Measurements from ENCODE around the gene GALM.
"Not testable (repeated sequence)": the region's sequence is repeated elsewhere in the genome, so short reads cannot be mapped to it uniquely, and the experiment has no call there.

GALM gene

DNA sequence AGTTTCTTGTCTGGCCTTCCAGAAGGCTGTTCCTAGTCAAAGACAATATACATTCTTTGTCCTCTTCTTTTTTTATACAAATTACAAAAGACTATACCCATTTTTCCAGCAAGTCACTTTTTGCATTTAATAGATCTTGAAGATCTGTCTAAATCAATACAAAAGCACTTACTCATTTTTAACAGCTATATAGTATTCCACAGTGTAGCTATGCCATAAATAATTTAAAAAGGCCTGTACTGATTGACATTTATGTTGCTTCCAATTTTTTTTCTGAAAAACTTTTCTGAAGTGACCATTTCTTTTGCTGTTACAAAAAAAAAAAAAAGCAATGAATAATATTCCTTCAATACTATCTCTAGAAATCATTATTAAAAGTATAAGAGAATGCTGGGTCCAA lies 32.9 kb upstream of the GALM start:
- no peaks in the 10 kb centered on the region for H3K27me3 ChIP-seq (ENCODE audit: insufficient read depth, low read length)

DNA sequence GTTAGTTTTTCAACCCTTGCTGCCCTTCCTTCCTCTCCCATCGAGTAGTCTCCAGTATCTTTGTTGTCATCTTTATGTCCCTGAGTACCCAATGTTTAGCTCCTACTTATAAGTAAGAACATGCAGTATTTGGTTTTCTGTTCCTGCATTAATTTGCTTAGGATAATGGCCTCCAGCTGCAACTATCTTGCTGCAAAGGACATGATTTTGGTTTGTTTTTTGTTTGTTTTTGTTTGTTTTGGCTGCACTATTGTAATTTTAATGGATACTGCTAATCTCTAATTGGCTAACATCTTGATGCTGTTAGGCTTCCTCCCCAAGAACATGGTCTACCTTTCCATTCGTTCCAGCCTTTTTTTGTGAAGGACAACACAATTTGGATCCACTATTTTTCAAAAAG lies 32.0 kb upstream of the GALM start:
- Histone ChIP-seq H3K36me3 (ENCODE audit: insufficient read depth, low read length) (no peaks in the 10 kb centered on the region), H3K27me3 (ENCODE audit: insufficient read depth, low read length) (no peaks in the 10 kb centered on the region), H3K9me3 (ENCODE audit: insufficient read depth, low read depth, low read length) (peaks cover 4% of the 10 kb centered on the region; the same call in 1 of the 2 replicates), H3K4me3 (ENCODE audit: low read length) (no peak overlapping the region), H3K4me1 (ENCODE audit: insufficient read depth, low read length) (no peaks in the 10 kb centered on the region), H3K27ac (ENCODE audit: low read depth, low read length) (no peak overlapping the region), H3K9ac (ENCODE audit: low read depth, low read length) (no peak overlapping the region)
- 69% methylated on average over 2 of the region's 2 CpGs for WGBS

More for the DNA sequence above, 32.9 kb upstream of the GALM start:
- Histone ChIP-seq H3K4me3 (ENCODE audit: low read length) (no peak overlapping the region), H3K27ac (ENCODE audit: low read depth, low read length) (no peak overlapping the region), H3K36me3 (ENCODE audit: insufficient read depth, low read length) (no peaks in the 10 kb centered on the region), H3K4me1 (ENCODE audit: insufficient read depth, low read length) (no peaks in the 10 kb centered on the region), H3K9ac (ENCODE audit: low read depth, low read length) (no peak overlapping the region), H3K9me3 (ENCODE audit: insufficient read depth, low read depth, low read length) (peaks cover 4% of the 10 kb centered on the region; the same call in 1 of the 2 replicates)

DNA sequence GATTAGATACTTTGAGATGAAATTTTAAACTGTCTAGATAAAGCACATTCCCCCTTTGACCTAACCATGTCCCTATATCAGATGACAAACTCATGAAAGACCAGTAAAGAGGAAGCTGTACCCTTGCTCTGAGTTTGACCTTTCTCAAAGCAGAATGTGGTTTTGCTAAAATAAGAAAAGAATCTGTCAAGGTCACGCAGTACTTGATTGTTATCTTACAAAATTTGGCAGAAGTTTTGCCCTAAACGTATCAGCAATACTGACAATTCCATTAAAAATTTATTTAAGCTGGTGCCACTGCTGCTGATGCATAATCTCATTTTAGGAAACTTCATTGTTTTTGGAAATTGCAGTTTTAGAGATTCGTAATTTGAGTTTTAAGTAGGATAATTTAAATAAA lies 31.2 kb upstream of the GALM start:
- no peak overlapping the region for H3K9ac ChIP-seq (ENCODE audit: low read depth, low read length)
- no peak overlapping the region for H3K27ac ChIP-seq (ENCODE audit: low read depth, low read length)
- 95% methylated on average over 3 of the region's 3 CpGs for WGBS
- H3K4me1 ChIP-seq (ENCODE audit: insufficient read depth, low read length) = no peaks in the 10 kb centered on the region
- H3K27me3 ChIP-seq (ENCODE audit: insufficient read depth, low read length) = no peaks in the 10 kb centered on the region
- H3K9me3 ChIP-seq (ENCODE audit: insufficient read depth, low read depth, low read length) = peaks cover 2% of the 10 kb centered on the region; the same call in 1 of the 2 replicates
- H3K4me3 ChIP-seq (ENCODE audit: low read length) = no peak overlapping the region
- H3K36me3 ChIP-seq (ENCODE audit: insufficient read depth, low read length) = no peaks in the 10 kb centered on the region

DNA sequence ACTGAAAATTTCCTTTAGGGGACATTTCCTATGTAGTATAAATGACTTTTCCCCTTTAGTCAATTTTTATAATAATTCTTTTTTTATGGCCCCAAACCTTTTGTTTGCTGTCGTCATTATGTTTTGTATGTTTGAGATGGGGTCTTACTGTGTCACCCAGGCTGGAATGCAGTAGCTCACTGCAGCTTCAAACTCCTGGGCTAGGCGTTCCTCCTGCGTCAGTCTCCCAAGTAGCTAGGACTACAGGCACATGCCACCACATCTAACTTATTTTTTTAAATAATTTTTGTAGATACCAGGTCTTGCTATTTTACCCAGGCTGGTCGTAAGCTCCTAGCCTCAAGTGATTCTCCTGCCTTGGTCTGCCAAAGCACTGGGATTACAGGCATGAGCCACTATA lies 30.8 kb upstream of the GALM start:
- no peaks in the 10 kb centered on the region for H3K27me3 ChIP-seq (ENCODE audit: insufficient read depth, low read length)
- H3K9me3 ChIP-seq (ENCODE audit: insufficient read depth, low read depth, low read length) = no peaks in the 10 kb centered on the region
- H3K27ac ChIP-seq (ENCODE audit: low read depth, low read length) = no peak overlapping the region
- no peak overlapping the region for H3K4me3 ChIP-seq (ENCODE audit: low read length)
- H3K9ac ChIP-seq (ENCODE audit: low read depth, low read length) = no peak overlapping the region
- H3K4me1 ChIP-seq (ENCODE audit: insufficient read depth, low read length) = no peaks in the 10 kb centered on the region
- WGBS = 92% methylated on average over 4 of the region's 4 CpGs
- H3K36me3 ChIP-seq (ENCODE audit: insufficient read depth, low read length) = no peaks in the 10 kb centered on the region

DNA sequence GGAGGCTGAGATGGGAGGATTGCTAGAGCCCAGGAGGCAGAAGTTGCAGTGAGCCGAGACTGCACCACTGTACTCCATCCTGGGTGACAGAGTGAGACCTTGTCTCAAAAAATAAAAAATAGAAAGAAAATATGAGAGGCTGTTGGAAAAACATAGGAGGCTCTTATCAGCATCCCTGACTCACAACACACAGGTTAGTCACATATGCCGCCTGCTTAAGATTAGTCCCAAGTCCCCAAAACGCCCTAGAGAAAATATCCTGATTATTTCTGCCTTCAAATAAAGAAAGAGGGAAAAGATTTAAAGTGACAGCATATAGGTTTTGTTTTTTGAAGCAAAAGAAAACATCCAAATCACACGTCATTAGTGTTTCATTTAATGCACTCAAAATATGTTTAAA lies 29.8 kb upstream of the GALM start:
- 89% methylated on average over 3 of the region's 4 CpGs for WGBS

DNA sequence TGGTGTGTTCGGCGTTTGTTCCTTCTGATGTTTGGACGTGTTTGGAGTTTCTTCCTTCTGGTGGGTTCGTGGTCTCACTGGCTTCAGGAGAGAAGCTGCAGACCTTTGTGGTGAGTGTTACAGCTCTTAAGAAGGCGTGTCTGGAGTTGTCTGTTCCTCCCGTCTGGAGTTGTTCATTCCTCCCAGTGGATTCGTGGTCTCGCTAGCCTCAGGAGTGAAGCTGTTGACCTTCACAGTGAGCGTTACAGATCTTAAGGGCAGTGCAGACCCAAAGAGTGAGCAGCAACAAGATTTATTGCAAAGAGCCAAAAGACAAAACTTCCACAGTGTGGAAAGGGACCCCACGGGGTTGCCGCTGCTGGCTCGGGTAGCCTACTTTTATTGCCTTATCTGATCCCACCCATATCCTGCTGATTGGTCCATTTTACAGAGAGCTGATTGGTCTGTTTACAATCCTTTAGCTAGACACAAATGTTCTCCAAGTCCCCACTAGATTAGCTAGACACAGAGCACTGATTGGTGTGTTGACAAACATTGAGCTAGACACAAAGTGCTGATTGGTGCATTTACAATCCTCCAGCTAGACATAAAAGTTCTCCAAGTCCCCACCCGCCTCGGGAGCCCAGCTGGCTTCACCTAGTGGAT lies 23.4 kb upstream of the GALM start:
- not testable (repeated sequence) for H3K27ac ChIP-seq (ENCODE audit: low read depth, low read length); H3K4me3 ChIP-seq (ENCODE audit: low read length); H3K27me3 ChIP-seq (ENCODE audit: insufficient read depth, low read length); H3K9ac ChIP-seq (ENCODE audit: low read depth, low read length); H3K36me3 ChIP-seq (ENCODE audit: insufficient read depth, low read length); H3K4me1 ChIP-seq (ENCODE audit: insufficient read depth, low read length)
- H3K9me3 ChIP-seq (ENCODE audit: insufficient read depth, low read depth, low read length) = peaks cover 13% of the 10 kb centered on the region
- 96% methylated on average over 14 of the region's 14 CpGs for WGBS

More for the DNA sequence above, 29.8 kb upstream of the GALM start:
- H3K4me1 ChIP-seq (ENCODE audit: insufficient read depth, low read length) = no peaks in the 10 kb centered on the region
- no peak overlapping the region for H3K9ac ChIP-seq (ENCODE audit: low read depth, low read length)
- H3K27ac ChIP-seq (ENCODE audit: low read depth, low read length) = no peak overlapping the region
- no peak overlapping the region for H3K4me3 ChIP-seq (ENCODE audit: low read length)
- no peaks in the 10 kb centered on the region for H3K36me3 ChIP-seq (ENCODE audit: insufficient read depth, low read length)
- H3K27me3 ChIP-seq (ENCODE audit: insufficient read depth, low read length) = no peaks in the 10 kb centered on the region
- H3K9me3 ChIP-seq (ENCODE audit: insufficient read depth, low read depth, low read length) = no peaks in the 10 kb centered on the region

DNA sequence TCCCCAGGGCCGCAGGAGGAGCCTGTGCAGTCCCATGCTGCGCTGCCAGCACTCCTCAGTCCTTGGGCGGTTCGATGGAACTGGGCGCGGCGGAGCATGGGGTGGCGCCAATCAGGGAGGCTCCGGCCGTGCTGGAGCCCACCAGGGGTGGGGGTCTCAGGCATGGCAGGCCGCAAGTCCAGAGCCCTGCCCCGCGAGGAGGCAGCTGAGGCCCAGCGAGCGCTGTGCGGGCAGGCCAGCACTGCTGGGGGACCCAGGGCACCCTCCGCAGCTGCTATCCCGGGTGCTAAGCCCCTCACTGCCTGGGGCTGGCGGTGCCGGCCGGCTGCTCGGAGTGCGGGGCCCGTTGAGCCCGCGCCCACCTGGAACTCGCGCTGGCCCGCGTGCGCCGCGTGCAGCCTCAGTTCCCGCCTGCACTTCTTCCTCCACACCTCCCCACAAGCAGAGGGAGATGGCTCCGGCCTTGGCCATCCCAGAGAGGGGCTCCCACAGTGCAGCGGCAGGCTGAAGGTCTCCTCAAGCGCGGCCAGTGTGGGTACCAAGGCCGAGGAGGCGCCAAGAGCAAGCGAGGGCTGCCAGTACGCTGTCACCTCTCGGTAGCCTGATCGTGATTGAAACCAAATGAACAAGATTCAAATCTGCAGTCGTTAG lies 22.8 kb upstream of the GALM start:
- no peaks in the 10 kb centered on the region for H3K27me3 ChIP-seq (ENCODE audit: insufficient read depth, low read length)
- H3K4me1 ChIP-seq (ENCODE audit: insufficient read depth, low read length) = no peaks in the 10 kb centered on the region
- H3K9me3 ChIP-seq (ENCODE audit: insufficient read depth, low read depth, low read length) = peaks cover 13% of the 10 kb centered on the region
- 94% methylated on average over 45 of the region's 45 CpGs for WGBS
- no peaks in the 10 kb centered on the region for H3K36me3 ChIP-seq (ENCODE audit: insufficient read depth, low read length)
- H3K27ac ChIP-seq (ENCODE audit: low read depth, low read length) = no peak overlapping the region
- no peak overlapping the region for H3K4me3 ChIP-seq (ENCODE audit: low read length)
- H3K9ac ChIP-seq (ENCODE audit: low read depth, low read length) = no peak overlapping the region

DNA sequence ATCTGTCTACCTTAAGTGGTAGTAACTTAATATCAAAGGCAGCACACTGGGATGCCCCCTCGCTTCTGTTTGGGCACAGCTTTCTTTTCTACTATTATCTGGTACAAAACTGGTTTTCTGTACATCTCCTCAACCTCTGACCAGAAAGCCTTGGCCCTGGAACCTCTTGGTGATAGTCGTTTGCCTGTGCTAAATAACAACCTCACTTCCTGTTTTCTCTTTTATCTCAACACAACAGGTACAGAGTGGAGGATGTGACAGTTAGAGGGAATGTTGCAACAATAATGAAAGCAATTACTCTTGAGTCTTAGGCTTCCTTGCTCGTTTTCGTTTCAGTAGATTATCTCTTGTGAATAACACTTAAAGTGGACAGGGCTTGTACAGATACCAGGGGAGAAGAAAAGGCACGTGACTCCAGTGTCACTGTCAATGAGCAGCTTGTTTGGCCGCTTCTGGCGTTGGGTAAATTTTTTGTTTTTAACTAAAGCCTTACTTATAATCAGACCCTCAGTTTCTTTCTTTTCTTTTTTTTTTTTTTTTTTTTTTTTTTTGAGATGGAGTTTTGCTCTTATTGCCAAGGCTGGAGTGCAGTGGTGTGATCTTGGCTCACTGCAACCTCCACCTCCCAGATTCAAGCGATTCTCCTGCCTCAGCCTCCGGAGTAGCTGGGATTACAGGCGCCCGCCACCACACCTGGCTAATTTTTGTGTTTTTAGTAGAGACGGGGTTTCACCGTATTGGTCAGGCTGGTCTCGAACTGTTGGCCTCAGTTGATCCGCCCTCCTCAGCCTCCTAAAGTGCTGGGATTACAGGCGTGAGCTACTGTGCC lies 22.0 kb upstream of the GALM start:
- not testable (repeated sequence) for H3K4me1 ChIP-seq (ENCODE audit: insufficient read depth, low read length); H3K27me3 ChIP-seq (ENCODE audit: insufficient read depth, low read length); H3K9ac ChIP-seq (ENCODE audit: low read depth, low read length); H3K27ac ChIP-seq (ENCODE audit: low read depth, low read length); H3K4me3 ChIP-seq (ENCODE audit: low read length); H3K36me3 ChIP-seq (ENCODE audit: insufficient read depth, low read length)
- peaks cover 13% of the 10 kb centered on the region for H3K9me3 ChIP-seq (ENCODE audit: insufficient read depth, low read depth, low read length)
- 93% methylated on average over 15 of the region's 16 CpGs for WGBS

DNA sequence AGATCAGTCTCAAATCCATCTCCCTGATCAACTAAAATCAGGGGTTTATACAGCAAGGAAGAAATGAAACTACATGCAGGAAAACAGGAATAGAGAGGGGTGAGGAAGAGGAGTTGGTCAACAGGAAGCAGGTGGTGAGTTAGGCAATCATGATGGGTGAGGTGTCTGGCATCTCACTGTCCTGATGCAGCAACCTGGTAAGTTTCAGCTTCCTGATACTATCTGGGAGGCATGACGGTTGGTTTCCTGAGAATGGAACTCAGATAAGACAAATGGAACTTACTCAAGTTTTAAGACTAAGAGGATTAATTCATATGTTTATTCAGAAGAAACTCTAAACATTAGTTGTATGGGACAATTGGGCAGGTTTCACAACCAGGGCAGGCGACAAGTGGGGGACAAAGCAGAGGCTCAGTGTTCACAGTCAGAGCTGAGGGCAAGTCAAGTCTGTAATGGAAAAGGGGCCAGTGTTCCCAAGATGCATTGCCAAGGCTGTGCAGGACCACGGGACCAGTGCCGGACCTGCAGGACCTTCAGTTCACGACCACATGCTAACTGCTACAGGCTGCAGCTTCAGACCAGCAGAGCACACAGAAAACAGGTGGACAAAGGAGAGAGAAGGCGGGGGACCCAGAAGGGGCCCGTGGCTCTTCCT lies 17.7 kb upstream of the GALM start:
- Histone ChIP-seq H3K4me3 (ENCODE audit: low read length) (no peak overlapping the region), H3K27me3 (ENCODE audit: insufficient read depth, low read length) (no peaks in the 10 kb centered on the region), H3K4me1 (ENCODE audit: insufficient read depth, low read length) (no peaks in the 10 kb centered on the region), H3K27ac (ENCODE audit: low read depth, low read length) (no peak overlapping the region), H3K9ac (ENCODE audit: low read depth, low read length) (no peak overlapping the region), H3K36me3 (ENCODE audit: insufficient read depth, low read length) (no peaks in the 10 kb centered on the region), H3K9me3 (ENCODE audit: insufficient read depth, low read depth, low read length) (peaks cover 8% of the 10 kb centered on the region)
- WGBS = 93% methylated on average over 7 of the region's 7 CpGs

DNA sequence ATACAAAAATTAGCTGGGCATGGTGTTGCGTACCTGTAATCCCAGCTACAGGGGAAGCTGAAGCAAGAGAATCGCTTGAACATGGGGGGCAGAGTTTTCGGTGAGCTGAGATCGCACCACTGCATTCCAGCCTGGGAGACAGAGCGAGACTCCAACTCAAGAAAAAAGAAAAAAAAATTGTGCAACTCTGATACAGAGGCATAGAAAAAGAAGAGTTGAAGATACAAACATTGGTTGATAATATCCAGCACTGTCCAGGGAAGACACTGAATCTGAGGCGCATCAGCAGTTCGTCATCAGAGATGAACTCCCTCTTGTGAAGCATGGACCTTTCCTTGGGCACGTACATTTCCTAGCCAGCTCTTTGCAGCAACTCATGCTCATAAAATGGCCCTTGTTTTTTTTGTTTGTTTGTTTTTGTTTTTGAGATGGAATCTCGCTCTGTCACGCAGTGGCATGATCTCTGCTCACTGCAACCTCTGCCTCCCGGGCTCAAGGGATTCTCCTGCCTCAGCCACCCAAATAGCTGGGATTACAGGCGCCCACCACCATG lies 16.7 kb upstream of the GALM start:
- no peak overlapping the region for H3K9ac ChIP-seq (ENCODE audit: low read depth, low read length)
- no peaks in the 10 kb centered on the region for H3K36me3 ChIP-seq (ENCODE audit: insufficient read depth, low read length)
- H3K4me3 ChIP-seq (ENCODE audit: low read length) = no peak overlapping the region
- 95% methylated on average over 12 of the region's 12 CpGs for WGBS
- no peaks in the 10 kb centered on the region for H3K9me3 ChIP-seq (ENCODE audit: insufficient read depth, low read depth, low read length)
- no peaks in the 10 kb centered on the region for H3K4me1 ChIP-seq (ENCODE audit: insufficient read depth, low read length)
- no peaks in the 10 kb centered on the region for H3K27me3 ChIP-seq (ENCODE audit: insufficient read depth, low read length)
- H3K27ac ChIP-seq (ENCODE audit: low read depth, low read length) = no peak overlapping the region

DNA sequence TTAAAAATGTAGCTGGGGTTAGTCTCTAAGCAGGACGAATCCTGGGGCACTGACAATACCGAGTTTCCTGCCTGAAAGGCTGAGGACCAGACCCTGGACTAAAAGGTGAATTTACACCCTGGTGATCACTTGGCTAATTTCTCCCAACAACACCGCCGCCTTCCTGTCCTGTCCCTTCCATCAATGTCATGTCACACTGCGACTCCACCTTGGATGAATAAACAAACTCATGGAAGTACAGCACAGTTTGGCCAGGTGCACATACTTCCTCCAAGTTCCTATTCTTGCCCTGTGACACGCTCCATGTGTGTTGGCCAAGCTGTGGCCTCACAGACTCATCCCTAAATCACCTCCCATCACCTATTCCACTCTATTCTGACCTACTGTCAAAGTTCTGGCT lies 15.9 kb upstream of the GALM start:
- Histone ChIP-seq H3K9ac (ENCODE audit: low read depth, low read length) (no peak overlapping the region), H3K36me3 (ENCODE audit: insufficient read depth, low read length) (no peaks in the 10 kb centered on the region), H3K27me3 (ENCODE audit: insufficient read depth, low read length) (no peaks in the 10 kb centered on the region), H3K9me3 (ENCODE audit: insufficient read depth, low read depth, low read length) (no peaks in the 10 kb centered on the region), H3K4me3 (ENCODE audit: low read length) (no peak overlapping the region), H3K27ac (ENCODE audit: low read depth, low read length) (no peak overlapping the region), H3K4me1 (ENCODE audit: insufficient read depth, low read length) (no peaks in the 10 kb centered on the region)
- WGBS = 91% methylated on average over 6 of the region's 6 CpGs
